Measurements from ENCODE around the gene ATXN1.
"Not testable (repeated sequence)": the region's sequence is repeated elsewhere in the genome, so short reads cannot be mapped to it uniquely, and the experiment has no call there.

ATXN1 gene

DNA sequence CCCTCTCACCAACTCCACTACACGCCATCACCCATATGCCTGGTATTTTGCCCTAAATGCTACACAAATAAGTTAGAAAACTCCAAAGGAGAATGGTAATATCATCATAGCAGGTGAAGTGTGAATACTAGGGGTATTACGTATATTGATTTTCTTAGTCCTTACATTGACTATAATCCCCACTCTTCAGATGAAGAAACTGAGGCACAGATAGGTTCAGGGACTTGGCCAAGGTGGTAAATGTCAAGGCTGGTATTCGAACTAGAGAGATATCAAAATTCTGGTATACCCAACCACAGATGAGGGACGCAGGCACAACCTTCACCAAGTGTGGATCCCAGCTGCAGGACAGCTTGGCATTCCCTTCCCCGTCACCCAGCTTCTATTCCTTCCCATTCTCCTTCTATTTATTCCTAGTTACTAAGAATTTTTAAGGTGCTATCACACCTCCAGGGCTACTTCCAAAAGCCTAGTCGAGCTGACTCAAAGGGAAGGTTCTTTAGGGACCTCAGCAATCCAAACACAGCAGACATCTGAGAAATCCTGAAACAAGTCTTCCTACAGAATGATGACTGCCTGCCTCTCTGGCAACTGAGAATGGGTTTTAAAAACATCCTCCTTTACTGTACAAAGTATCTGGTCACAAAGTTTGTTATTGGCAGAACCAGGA, 32.6 kb downstream of the ATXN1 start:
- in situ Hi-C loops (cut with MboI; ENCODE audit: low sequenced_read_pairs): no loop called here

DNA sequence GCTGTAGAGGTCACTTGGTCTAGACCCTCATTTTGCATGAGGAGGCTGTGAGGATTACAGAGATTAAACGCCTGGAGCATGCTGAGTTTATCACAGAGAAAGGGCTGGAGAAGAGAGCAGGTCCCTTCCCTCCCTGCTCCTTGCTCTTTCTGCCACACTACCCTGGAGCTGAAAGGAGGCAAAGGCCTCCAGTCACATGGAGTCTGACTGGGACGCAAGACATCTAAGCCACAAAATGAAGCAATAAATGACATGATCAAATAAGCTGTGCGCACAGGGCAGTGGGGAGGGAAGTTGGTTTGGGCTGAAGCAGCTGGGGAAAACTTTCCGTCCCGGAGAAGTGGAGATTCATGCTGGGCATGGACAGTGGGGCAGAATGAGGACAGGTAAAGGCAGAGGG, 33.3 kb downstream of the ATXN1 start:
- in situ Hi-C loops (cut with MboI; ENCODE audit: low sequenced_read_pairs): no loop called here

DNA sequence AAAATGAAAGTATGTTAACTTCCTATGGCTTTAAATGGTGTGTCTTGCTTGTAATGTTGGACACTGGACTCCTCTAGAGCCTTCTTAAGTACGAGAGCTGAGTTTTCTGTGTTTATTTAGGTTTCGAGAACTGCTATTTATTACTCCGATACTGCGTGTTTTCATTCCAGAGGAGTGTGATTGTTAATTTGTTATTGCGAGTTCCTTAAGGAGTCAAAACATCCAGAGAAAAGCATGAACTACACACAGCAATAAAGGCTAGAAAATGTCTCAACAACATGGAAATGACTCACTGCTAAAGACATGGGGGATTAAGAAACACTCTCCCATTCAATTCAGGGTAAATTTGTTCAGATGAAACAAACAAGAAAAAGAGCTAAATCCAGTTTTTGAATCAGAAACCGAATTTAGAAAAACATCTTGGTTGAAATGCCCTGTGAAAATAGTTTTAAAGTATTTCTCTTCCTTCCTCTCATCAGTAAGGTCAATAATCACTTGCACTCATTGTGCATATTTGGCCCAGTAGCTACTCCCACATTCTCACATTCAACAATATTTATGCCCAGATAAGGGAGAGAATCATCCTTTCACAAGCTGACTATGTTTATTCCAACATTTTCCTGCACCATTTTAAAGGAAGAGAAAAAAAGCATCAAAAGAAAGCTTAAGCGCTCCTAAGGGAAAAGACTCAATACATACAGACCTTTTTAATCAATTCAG, 36.0 kb downstream of the ATXN1 start:
- in situ Hi-C loops (cut with MboI; ENCODE audit: low sequenced_read_pairs): no loop called here

DNA sequence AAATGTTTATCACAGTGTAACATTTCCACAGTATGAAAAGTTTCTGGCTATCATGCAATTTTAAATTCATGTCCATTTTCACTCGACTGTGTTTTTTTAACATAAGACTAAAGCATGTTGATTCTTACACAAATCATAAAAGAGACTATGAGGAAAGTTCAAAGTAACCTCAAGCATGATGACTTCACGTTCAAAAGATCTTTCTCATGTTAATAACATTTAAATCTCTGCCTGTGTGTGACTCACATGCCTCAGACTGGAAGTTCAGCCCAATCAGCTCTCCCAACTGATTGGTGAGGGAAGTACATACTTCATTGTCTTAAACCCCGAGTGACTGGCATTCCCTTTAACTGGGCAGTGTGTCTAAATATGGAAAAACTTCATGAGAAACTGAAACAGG, 37.4 kb downstream of the ATXN1 start:
- in situ Hi-C loops (cut with MboI; ENCODE audit: low sequenced_read_pairs): no loop called here

DNA sequence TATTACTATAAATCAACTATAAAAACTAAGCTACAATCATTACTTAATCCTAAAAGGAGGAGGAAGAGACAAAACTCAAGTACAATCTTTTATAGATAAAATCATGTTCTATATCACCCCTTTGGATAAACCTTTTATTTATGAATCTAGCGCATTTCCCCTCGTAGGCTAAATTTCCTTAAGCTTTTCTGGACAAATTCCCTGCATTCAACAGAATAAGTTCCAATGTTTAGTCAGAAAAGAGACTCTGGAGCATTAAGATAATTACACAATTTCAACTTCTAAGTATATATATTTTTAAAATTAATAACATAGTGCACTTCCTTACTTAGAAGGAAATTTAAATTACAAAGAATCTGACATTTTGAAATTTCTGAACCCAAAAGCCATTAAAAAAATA, 37.9 kb downstream of the ATXN1 start:
- in situ Hi-C loops (cut with MboI; ENCODE audit: low sequenced_read_pairs): no loop called here

DNA sequence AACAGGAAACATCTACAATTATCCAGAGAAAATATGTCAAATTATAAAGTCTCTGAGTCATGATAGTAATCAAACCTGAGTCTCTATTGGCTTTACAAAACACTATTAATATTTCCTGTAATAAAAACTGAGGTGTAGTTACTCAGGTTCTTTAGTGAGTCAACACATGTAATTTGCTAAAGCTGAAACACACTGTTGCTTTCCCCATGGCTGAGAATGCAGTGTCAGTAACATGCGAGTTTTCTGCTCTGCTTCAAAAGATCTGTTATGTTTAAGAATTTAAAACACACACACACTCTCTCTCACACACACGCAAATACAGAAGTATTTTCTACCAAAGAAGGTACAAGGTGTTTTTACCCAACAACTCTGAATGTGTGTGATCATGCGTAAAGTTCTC, 38.6 kb downstream of the ATXN1 start:
- in situ Hi-C loops (cut with MboI; ENCODE audit: low sequenced_read_pairs): no loop called here

DNA sequence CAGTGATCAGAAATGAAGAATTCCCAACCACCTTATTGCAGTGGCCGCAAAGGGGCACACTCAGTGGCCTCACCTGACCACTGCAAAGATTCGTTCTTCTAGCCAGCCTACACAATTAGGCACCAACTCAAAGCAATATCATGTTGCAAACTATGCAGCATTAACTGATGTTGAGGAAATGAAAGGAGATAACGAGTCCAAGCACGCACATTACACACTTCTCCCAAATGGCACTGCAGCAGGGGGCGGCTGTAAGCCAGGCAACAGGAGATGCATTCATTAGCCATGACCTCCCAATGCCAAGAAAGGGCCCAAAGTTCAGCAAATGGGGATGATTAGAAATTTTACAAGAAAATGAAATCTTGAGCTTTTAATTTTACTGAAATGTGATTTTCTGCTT, 39.3 kb downstream of the ATXN1 start:
- in situ Hi-C loops (cut with MboI; ENCODE audit: low sequenced_read_pairs): no loop called here

DNA sequence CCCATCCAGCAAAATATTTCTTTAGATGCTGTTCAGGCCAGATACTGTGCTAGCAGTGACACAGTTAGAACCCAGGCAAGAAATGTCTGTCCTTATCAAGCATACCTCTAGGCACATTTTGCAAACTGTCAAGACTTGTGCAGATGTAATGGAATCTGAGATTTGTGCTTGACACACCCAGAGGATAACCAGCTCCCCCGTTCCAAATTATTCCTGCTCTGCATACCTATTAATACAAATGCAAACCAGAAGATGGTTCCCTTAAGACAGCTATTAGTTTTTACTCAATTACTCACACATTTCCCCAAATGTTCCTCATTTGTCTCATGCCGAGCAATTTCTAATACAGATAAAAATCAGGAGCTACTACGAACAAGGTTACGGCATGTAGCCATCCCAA, 40.4 kb downstream of the ATXN1 start:
- in situ Hi-C loops (cut with MboI; ENCODE audit: low sequenced_read_pairs): no loop called here

DNA sequence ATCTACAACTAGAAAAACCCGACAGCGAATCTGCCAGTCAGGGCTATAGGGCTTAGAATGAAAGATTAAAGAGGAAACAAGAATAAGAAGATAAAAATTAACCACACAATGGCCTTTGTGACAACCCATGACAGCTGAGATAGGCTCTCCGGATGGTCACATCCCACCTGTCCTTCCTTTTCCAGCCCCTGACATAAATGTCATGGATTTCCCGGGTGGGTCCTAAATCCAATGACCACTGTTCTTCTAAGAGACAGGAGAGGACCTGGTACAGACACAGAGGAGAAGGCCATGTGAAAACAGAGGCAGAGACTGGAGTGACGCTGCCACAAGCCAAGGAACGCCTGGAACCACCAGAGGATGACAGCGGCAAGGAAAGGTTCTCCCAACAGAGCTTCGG, 41.8 kb downstream of the ATXN1 start:
- in situ Hi-C loops (cut with MboI; ENCODE audit: low sequenced_read_pairs): no loop called here

DNA sequence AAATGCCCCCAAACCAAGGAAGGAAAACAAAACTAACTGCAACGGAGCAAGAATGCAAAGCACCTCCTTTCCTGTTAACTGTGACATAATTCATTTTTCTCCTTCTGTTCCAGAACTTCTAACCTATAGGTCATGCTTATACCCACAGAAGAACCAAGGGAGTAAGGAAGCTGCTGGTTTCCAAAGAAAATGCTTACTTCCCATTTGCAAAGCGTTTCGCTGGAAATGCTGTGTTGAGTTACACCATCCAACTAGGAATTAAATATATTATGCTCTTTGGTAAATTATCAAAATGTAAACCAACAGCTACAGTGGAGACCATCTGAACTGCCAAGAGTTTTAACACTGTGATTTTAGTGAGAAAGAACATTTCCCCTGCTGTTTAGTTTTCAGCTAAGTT, 42.9 kb downstream of the ATXN1 start:
- in situ Hi-C loops (cut with MboI; ENCODE audit: low sequenced_read_pairs): no loop called here

DNA sequence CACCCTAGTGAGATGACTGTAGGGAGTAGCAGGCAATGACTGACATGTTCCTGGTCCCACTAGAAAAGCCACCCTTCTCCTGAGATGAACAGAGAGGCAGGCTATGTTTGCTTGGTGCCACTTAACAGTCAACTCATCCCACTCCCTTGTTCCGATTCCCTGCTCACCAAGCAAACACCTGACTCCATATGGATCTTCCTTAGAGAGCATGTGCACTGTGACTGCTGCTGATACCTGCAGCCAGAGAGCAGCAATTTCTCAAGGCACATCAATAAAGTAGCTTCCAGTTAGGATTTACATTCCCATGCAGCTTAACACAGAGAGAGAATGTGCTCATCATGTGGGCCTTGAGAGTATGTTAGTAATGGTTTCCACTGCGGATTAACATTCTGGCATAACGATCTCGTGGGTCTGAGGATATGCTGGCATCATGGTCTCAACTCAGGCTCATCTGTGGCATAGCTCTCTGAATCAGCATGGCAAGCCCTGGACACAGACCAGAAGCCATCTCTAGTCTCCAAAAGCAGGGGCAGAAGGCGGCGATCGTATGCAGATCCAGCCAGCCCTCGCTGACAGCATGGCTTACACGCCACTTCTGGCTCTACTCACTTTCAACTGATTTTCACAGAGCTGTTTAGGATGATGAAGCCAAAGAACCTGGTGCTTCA, 43.9 kb downstream of the ATXN1 start:
- in situ Hi-C loops (cut with MboI; ENCODE audit: low sequenced_read_pairs): no loop called here

DNA sequence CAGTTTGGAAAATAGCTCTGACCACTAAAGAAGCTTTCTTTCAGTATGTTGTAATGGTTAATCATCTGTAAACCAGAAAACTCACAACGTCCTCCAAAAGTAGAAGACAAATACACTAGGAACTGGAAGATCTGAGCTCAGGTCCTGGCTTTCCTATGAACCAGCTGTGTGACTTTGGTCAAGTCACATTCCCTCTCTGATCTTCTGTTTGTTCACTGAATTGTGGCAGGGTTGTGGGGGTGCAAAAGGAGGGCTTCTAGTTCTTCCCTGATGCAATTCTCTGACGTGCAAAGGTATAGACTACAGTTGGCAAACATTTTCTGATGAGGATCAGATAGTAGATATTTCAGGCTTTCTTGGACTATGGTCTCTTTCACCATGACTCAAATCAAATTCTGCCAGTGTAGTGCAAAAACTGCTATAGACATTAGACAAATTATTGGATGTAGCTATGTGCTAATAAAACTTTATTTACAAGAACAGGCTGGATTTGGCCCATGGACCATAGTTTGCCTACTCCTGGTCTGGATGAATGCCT, 44.9 kb downstream of the ATXN1 start:
- in situ Hi-C loops (cut with MboI; ENCODE audit: low sequenced_read_pairs): no loop called here

DNA sequence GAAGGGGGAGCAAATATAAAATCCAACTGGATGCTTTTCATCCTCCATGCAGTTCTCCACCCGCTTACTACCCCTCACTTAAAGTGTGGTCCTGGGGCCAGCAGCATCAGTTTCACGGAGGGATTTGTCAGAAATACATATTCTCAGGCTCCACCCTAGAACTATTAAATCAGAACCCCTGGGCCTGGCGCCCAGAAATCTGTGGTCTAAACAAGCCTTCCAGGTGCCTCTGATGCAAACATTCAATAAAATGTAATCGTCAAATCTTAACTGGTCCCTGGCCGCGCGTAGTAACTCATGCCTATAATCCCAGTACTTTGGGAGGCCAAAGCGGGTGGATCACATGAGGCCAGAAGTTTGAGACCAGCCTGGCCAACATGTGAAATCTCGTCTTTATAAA, 47.7 kb downstream of the ATXN1 start:
- in situ Hi-C loops (cut with MboI; ENCODE audit: low sequenced_read_pairs): no loop called here

DNA sequence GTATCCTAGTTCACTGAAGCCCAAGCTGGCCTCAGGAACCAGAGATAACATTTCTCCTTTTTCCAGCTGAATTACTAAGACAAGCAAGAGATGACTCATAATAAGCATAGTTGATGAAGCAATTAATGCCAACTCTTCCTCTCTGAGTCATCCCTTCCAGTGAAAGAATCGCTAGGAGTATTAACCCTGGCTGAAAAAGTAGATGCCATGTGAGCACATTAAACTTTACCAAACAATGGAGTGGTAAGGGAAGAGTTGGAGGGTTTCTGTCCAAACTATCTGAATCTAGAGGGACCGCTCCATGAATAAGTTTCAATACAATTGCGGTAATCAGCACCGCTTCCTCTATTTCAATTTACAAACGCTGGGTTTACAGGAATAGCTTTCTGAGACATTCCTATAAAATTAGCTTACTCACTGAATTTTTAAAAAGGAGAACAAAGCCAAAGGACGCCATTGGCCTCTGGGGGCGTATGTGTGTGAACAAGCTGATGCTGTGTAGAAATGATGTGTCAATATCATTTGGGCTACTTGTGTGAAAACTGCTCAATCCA, 48.3 kb downstream of the ATXN1 start:
- in situ Hi-C loops (cut with MboI; ENCODE audit: low sequenced_read_pairs): no loop called here

DNA sequence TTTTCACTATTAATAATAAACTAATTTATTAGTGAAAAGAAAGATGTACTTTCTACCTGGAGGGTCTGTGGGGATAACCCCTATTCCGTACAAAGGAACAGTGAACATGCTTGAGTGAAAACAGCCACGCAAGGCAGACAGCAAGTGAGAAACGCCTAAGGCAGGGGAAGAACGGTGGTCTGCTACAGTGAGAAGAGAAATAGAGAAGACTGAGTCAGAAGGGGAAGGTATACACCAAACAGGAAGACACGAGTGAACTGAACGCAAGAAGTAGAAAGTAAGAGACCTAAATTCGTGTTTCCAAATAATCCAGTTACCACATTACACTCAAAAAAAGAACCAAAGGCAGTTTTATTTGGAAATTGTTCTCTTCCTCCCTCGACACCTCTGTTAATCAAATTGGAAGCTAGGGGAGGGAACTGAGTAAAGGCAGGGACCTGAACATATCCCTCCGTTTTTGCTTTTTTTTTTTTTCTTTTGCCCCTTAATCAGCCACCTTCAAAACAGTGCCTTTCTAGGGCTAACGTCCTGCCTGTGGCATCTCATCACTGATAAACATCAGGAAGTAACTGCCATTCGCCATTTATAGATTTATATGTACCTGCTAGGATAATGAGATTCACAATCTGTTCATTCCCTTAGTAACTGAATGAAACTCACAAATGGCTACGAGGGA, 48.9 kb downstream of the ATXN1 start:
- in situ Hi-C loops (cut with MboI; ENCODE audit: low sequenced_read_pairs): no loop called here

DNA sequence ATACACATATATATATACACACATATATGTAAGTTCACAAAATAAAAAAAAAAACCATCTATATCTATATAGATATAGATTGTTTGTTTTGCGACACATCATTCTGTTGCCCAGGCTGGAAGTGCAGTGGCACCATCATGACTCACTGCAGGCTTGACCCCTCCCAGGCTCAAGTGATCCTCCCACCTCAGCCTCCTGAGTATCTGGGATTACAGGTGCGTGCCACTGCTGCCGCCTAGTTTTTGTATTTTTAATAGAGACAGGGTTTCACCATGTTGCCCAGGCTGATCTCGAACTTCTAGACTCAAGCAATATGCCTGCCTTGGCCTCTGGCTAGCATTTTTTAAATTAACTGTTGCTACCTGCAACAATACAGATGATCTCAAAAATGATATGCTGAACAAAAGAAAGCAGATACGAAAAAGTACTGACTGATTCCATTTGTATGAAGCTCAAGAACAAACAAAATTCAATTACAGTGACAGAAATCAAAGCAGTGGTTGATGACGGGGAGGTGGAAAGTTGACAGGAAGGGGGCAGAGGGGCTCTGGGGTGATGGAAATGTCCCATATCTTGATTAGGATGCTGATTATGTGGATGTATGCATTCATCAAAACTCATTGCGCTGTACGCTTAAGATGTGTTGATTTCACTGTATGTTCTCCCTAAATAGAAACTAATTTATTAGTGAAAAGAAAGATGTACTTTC, 49.6 kb downstream of the ATXN1 start:
- in situ Hi-C loops (cut with MboI; ENCODE audit: low sequenced_read_pairs): no loop called here

DNA sequence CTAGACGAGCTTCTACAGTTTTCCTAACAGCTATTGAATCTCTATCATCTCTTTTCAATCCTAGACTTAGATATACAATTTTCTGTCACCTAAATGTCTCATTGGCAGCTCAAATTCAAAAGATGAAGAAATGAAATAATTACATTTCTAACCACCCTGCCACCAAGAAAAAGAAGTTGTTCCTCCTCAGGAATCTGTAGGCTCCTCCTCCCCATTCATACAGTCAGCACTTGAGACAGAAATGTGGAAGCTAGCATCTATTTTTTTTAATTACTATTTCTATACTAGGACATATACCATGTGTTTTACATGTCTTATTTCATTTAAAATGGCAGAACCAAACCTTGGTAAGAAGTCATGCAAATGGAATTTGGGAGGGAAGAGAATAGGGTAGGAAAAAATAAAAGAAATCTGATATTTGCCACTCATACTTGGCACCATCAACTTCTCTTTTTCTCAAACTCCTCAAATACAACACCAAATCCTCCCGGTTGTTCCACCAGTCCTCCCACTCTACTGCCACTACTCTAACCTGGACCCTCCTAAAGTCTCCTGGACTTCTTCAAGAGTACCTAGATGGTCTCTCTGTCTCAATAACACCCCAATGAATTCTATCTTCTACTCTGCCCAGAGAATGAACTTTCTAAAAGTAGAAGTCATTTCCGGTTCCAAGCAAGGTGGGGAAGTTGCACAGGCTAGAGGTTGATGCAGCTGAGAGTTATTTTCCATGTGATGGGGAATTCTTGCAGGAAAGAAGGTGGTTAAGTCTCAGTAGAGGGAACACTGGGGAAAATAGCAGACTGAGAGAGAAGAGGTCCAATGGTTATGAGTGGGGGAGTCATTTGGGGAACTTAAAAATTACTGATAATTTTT, 54.1 kb downstream of the ATXN1 start:
- in situ Hi-C loops (cut with MboI; ENCODE audit: low sequenced_read_pairs): no loop called here

DNA sequence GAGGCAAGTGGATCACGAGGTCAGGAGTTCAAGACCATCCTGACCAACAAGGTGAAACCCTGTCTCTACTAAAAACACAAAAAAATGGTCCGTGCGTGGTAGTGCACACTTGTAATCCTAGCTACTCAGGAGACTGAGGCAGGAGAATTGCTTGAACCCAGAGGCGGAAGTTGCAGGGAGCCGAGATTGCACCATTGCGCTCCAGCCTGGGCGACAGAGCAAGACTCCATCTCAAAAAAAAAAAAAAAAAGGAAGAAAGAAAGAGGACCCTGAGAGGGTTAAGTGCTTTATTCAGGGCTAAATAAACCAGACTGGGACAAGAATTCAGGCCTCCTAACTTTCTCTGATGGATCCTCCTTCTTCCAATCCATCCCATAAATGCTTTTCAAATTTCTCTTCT, 54.8 kb downstream of the ATXN1 start:
- in situ Hi-C loops (cut with MboI; ENCODE audit: low sequenced_read_pairs): not testable (repeated sequence)

DNA sequence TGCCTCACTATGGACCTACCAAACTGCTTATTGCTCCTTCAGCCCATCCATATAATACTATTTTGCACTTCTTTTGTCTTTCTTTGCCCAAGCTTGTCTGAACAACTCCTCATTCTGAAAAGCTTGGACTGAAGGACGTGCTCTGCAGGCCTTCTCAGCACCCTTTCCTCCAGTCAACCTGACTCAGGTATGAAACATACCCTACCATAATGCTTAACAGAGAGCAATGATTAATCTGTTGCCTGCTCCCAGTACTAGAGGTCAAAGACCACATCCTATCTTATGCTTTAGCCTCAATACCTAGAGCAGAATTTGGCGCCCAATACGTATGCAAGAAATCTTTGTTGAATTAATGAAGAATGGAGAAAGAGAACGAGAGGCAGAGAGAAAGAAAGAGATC, 55.2 kb downstream of the ATXN1 start:
- in situ Hi-C loops (cut with MboI; ENCODE audit: low sequenced_read_pairs): no loop called here

All from HL-60/S4 treated with phorbol 12-myristate 13-acetate at 8.2 ng/mL for 4 days and 3 days (cell line).